KOPT-K1 (cell line): ENCODE measurements around the gene PIGS.
"Not testable (repeated sequence)": the region's sequence is repeated elsewhere in the genome, so short reads cannot be mapped to it uniquely, and the experiment has no call there.

ENCODE experiments used
- H3K27ac ChIP-seq: fragments of 200-600 bp; sonication (generic); 2 replicates; pipeline ENCODE4 v1.5.1; 2016; ENCODE audit warnings: antibody characterized with exemption, mild to moderate bottlenecking, low read depth, low read length; ENCODE audit not compliant: poor library complexity, severe bottlenecking
- H3K36me3 ChIP-seq: fragments of 200-600 bp; sonication (generic); 2 replicates; pipeline ENCODE4 v1.5.1; 2017; ENCODE audit warnings: antibody characterized with exemption, mild to moderate bottlenecking, low read length, moderate library complexity; ENCODE audit not compliant: insufficient read depth
- H3K9me3 ChIP-seq: fragments of 200-600 bp; sonication (generic); 2 replicates; pipeline ENCODE4 v1.5.1; 2017; ENCODE audit warnings: antibody characterized with exemption, low read length, mild to moderate bottlenecking; ENCODE audit not compliant: insufficient read depth, poor library complexity, severe bottlenecking

PIGS gene

DNA sequence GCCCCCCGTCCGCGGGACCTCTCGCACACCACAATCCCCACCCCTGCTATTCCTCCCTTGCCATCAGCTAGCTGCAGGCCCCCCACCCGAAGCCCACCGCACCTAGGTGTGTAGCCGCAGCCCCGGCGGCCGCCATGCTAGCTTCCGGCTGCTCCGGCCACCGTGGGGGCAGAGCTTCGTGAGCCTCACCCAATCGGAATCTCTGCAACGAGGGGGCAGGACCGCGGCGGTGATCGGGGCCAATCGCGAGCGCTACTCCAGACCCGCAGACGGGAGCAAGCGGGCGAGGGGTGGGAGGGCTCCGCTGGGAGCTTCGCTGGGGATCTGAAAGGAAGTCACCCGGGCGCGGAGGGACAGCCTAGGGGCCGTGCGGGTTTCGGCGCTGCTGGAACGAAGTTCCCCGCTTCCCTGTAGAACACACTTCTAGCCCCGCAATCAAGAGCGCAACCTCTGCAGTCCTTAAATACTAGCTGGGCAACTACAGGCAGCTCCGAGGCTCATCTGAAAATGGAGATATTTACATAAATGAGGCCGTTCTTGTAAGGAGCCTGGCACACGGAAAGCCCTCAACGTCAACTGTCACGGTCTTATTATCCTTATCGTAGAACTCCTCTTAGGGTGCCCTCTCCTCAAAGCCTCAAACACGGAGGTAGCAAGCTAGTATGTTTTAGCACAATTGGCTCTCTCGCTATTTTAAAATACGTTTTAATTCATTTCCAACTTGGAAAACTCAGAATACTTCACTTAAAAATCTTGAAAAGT is at the start of gene PIGS:
PIGS (minus strand) TSS at position 164 of the 762 bp plus-strand sequence; CDS start at position 136, 28 bp downstream.
- H3K27ac ChIP-seq: peak within 1 kb of the TSS; percentile 66
- H3K9me3 ChIP-seq: no peaks in the 10 kb centered on the region
- peaks cover 49% of the 10 kb centered on the region for H3K36me3 ChIP-seq

DNA sequence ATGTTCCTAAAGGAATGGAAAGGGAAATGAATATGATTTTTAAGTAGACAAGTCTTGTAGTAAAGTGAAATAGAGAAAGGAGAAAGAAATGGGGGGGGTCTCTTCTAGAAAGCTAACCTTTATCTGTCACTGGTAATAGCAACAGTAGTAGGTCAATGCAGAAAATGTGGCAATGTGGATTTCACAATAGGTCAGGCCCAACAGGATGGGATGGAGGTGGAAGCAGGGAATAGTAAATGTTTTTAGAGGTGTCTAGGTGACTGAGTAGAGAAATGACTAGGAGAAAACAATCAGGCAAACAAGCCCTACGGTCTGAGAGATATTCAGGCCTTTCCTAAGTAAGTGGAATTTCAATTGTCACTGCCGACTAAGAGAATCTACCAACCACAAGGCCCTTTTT is 48.7 kb upstream of the PIGS start:
- no peaks in the 10 kb centered on the region for H3K9me3 ChIP-seq
- no peak overlapping the region for H3K27ac ChIP-seq
- H3K36me3 ChIP-seq: peaks cover 100% of the 10 kb centered on the region

DNA sequence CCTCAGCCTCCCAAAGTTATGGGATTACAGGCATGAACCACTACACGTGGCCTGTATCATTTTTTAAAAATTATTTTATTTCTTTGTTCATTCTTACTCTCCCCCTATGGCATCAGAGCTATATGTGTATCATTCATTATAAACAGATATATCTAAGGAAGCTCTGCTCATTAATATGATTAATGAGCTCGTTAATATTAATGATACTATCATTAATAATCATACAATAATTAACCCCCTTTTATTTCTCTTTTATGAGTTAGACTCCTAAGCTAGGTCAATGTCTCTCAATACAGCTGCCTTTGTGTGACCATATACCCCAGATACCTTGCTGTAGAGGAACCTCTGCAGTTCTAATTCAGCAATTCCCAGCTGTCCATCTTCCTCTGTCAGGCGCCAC is 47.1 kb upstream of the PIGS start:
- Histone ChIP-seq H3K9me3 (no peaks in the 10 kb centered on the region), H3K36me3 (peaks cover 100% of the 10 kb centered on the region), H3K27ac (no peak overlapping the region)

DNA sequence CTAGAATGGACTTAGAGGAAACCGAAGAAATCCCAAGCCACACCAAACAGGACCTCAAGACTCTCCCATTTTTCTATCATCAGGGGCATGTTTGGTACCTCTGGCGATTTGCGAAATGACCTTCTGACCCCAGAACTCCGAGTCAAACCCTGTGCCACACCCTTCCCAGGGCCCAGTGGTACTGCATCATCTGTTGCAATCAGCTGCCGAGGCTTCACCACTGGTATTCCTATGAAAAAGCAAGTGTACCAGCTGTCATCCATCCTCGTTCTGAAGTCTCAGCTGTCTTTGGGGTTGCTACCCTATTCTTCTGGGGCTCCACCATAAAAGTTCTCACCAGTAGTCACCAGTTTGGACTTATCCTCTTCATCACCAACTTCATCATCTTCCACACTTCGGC is 45.0 kb upstream of the PIGS start:
- Histone ChIP-seq H3K36me3 (peaks cover 100% of the 10 kb centered on the region), H3K27ac (no peak overlapping the region), H3K9me3 (no peaks in the 10 kb centered on the region)

DNA sequence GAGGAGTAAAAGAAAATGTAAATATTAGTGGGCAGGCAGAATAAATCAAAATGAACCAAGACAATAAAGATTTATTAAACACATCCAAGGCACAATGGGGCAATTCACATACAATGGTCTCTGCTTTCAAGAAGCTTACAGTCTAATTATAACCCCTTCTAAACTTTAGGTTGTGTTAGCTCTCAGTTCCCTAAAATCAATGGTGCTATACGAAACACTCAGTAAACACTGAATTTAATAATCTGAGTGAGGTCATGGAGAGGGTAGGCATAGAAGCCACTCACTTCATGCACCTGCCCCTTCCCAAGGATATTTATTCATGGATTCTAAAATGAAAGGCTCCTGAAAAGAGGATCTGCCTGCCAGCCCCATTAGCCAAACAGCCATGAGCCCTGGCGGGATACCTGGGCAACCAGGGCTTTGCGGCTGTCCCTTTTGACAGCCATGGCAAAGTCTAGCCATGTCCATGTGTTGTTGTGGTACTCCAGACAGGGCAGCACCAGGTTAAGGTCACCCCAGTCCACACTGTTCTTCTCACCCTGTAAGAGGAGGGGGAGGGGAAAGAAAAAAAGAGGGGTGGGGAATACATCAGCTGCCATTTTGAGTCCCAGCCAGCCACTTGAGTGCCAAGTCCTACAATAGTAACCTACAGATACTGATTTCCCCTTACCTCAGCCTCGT is 44.1 kb upstream of the PIGS start:
- Histone ChIP-seq H3K27ac (no peak overlapping the region), H3K9me3 (no peaks in the 10 kb centered on the region), H3K36me3 (peaks cover 100% of the 10 kb centered on the region)

DNA sequence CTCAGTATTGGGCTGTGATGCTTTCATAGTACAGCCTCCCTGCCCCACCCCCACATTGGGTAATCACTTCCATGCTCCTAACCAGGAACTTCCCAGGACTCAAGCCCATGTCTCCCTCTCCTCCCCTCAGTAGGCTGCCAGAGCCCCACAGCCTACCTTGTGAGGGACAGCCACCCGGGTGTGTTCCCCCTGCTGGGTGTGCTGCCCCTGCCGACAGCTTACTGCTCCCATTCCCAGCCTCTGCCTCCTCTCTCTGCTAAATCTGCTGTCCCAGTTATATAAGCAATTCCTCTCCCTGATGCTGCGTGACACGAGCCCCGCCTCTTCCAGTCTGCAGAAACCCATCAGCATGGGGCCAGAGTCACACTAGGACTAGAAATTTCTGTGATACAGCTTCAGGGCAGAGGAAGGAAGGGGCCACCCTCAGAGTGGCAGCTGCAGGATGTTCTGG is 42.6 kb upstream of the PIGS start, which contains the start of gene RSKR:
RSKR (minus strand) TSS at position 255 of the 451 bp plus-strand sequence; CDS start at position 231, 24 bp downstream.
- H3K9me3 ChIP-seq: no peaks in the 10 kb centered on the region
- peaks cover 100% of the 10 kb centered on the region for H3K36me3 ChIP-seq
- H3K27ac ChIP-seq: no peak within 1 kb of the TSS

DNA sequence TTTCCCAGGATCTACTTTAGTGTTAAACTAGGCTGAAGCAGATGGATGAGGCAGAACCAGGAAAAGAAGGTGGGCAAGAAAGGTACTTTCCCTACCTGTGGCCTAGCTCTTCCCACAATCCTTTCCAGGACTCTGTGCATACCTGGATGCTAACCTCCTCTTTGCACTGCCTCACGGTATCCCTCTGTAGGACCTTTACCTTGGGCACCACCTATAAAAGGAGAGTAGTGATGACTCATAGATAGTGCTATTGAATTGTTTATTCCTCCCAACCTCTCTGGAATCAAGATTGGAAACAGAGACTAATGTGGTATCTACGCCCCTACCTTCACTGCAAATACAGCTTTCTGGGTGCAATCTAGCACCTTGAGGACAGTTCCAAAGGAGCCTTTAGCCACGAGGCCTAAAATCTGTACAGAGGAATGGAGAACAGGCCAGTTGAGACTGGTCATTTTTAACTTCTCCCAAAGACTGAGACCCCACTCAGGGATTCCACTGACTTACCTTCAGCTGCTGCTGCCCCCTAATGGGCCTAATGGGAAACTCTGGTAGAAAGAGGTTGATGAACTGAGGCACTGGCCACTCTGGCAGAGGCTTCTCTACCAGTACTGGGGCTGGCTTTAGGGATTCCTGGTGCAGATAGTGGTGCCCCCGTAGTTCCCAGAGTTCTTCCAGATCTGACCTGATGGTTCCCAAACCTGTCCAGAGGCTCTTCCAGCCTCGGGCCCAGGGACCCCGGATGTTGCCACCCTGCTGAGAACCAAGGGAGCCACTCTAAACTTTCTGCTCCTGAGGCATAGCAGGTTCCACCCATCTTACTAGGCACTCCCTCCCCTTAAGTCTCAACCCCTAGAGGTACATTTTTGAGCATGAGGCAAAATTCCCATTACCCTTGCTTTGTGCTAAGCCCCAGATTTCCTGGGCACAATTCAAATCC is 41.9 kb upstream of the PIGS start:
- H3K9me3 ChIP-seq: no peaks in the 10 kb centered on the region
- peaks cover 99% of the 10 kb centered on the region for H3K36me3 ChIP-seq
- H3K27ac ChIP-seq: no peak overlapping the region

DNA sequence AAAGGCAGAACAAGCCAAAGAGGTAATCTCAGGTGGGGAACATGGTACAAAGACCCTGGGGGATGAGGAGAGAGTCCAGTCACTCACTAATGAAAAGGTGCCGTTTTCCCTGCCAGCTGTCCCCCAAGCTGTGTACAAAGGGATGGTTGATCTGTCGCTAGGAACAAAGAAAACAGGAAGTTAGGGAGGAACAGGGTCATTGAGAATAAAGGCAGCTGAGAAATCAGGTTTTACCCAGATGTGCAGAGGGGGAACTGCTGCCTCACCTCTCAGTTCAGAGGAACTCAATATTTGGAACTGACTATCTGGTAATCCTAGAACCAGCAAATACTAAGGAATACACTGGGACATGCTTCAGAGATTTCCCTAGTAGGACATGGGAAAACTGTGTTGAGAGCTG is 41.2 kb upstream of the PIGS start:
- Histone ChIP-seq H3K9me3 (no peaks in the 10 kb centered on the region), H3K36me3 (peaks cover 99% of the 10 kb centered on the region), H3K27ac (no peak overlapping the region)

DNA sequence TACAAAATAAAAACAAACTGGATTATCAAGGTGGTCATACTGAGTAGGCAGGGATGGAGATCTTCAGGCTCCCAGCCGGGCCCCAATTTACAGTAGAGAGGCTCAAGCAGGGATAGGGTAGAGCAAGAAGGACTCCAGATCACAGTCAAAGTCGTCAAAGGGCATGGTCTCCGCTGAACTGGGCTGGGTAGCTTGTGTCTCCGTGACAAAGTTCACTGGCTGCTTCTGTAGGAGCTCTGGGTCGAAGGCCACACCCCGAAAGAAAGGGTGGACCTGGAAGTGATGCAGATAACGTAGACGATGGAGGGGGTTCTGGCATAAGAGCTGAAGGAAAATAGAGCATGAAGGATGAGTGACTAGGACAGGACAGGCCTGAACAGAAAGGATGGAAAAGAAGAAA is 39.1 kb upstream of the PIGS start:
- Histone ChIP-seq H3K9me3 (no peaks in the 10 kb centered on the region), H3K27ac (no peak overlapping the region), H3K36me3 (peaks cover 95% of the 10 kb centered on the region)

DNA sequence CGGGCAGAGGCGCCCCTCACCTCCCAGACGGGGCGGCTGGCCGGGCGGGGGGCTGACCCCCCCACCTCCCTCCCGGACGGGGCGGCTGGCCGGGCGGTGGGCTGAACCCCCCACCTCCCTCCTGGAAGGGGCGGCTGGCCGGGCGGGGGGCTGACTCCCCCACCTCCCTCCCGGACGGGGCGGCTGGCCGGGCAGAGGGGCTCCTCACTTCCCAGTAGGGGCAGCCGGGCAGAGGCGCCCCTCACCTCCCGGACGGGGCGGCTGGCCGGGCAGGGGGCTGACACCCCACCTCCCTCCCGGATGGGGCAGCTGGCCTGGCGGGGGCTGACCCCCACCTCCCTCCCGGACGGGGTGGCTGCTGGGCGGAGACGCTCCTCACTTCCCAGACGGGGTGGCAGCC is 32.7 kb upstream of the PIGS start:
- H3K27ac ChIP-seq, H3K9me3 ChIP-seq: not testable (repeated sequence)
- H3K36me3 ChIP-seq: peaks cover 39% of the 10 kb centered on the region

DNA sequence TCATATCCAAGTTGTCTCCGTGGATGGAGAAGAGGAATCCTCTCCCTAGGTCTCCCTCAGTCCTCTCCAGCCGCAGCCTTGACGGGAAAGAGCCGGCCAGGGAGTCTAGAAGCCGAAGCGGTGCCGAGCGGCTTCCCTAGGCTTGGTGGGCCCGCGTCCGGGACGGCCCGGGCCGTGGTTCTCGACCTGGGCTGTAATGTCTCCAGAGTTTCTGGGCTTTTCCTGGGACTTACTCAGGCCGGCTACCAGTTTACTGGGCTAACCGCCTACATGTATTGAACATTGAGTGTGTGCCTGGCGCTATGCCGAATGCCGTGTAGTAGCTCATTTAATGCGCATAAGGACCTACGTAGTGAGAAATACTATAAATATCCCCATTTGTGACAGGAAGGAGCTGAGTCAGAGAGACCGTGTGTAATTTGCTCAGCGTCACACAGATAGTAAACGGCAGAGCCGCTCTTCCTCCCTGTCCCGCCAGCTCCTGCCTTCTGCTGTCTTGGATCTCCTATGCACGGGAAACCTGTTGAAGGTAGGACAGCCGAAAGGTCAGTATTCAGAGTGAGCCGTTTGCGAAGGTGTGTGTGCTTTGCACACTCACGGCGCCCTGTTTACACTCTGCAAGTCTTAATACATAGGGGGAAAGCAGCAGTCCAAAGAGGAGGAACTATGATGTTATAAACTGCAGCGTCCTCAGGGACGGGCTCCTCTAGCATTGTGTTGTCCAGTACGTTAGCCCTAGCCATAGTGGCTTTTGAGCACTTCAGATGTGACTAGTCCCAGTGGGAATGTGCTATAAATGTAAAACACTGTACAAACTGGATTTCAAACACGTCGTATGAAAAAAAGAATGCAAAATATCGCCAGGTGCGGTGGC is 28.2 kb upstream of the PIGS start:
- Histone ChIP-seq H3K9me3 (no peaks in the 10 kb centered on the region), H3K27ac (peak overlapping the region; percentile 80), H3K36me3 (peaks cover 20% of the 10 kb centered on the region)

DNA sequence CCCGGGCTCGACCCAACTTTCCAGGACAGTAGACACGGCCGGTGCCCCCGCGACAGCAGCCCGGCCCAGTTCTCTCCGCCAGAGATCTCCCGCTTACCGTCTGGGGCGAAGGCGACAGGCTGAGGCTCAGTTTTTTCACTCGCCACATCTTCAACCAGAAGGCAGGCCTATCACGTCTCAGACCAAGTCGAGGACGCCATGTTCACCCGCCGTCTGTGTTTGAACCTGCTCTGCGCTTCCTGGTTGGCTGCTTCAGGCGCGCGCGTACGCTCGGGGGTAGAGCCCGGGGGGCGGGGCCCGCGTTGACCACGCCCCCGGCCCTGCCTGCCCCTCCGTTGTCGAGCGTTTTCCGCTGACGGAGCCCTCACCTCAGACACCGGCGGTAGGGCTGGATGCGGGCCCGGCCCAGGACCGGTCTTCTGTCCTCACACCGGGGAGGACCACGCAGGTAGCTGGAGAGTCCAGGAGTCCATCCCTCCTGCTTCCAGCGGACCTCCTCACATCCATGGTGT is 27.5 kb upstream of the PIGS start, which contains the start of gene SPAG5:
SPAG5 (minus strand) TSS at position 227 of the 512 bp plus-strand sequence; CDS start at position 148, 79 bp downstream.
- Histone ChIP-seq H3K27ac (peak within 1 kb of the TSS; percentile 80), H3K9me3 (no peaks in the 10 kb centered on the region), H3K36me3 (peaks cover 27% of the 10 kb centered on the region)

DNA sequence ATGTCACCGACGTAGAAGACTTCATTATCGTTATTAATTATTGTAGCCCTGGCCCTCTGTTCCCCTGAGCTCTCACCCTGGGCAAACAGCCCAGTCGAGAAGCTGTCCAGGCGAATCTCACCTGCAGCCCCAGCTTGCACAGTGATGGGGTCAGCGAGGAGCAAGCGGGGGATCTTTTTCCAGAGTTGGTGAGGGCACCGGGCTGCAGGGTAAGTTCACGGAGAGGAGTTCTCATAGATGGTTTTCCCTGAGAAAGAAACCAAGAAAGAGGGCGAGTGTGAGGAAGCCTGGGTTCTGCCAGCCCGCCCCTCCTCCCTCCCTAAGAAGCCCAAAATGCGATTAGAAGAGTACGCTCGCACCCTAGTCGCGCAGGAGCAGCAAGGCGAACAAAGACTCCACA is 27.1 kb upstream of the PIGS start:
- H3K36me3 ChIP-seq: peaks cover 31% of the 10 kb centered on the region
- H3K9me3 ChIP-seq: no peaks in the 10 kb centered on the region
- peak overlapping the region; percentile 80 for H3K27ac ChIP-seq
